Transverse colon (tissue), 4 donors: ENCODE data around the gene CTSO.

Experiments
- EP300 ChIP-seq: sonication (generic); formaldehyde crosslinking; IDR thresholded peaks from one replicate; pipeline ENCODE4 v1.6.1; 2017; ENCODE audit warnings: antibody characterized with exemption, low read depth
- POLR2A ChIP-seq: fragments of 450-650 bp; IDR thresholded peaks from one replicate; pipeline ENCODE4 v1.6.1; 2016; ENCODE audit warnings: antibody characterized with exemption, mild to moderate bottlenecking, moderate library complexity
- POLR2AphosphoS5 ChIP-seq, 3 donors: sonication (generic); formaldehyde crosslinking; IDR thresholded peaks; one replicate each; pipeline ENCODE4 v1.6.1; 2016; ENCODE audit warnings: antibody characterized with exemption in 3 of 3
- TF ChIP-seq, protein P1 (sequence below), 5 experiments: fragments of 200-600 bp in 3 of 5; fragments of 450-650 bp in 2 of 5; sonication (generic) in 3 of 5; IDR thresholded peaks; 1 replicate in 2 of 5; 2 replicates in 3 of 5; pipeline ENCODE4 v1.5.1; 2016 to 2017; ENCODE audit warnings: antibody characterized with exemption in 5 of 5, inconsistent platforms in 3 of 5, mild to moderate bottlenecking in 2 of 5, moderate library complexity in 1 of 5

GRCh38 chr4:155875878-155876277, 77.8 kb downstream of the CTSO start:
- TF ChIP-seq, protein P1, sequence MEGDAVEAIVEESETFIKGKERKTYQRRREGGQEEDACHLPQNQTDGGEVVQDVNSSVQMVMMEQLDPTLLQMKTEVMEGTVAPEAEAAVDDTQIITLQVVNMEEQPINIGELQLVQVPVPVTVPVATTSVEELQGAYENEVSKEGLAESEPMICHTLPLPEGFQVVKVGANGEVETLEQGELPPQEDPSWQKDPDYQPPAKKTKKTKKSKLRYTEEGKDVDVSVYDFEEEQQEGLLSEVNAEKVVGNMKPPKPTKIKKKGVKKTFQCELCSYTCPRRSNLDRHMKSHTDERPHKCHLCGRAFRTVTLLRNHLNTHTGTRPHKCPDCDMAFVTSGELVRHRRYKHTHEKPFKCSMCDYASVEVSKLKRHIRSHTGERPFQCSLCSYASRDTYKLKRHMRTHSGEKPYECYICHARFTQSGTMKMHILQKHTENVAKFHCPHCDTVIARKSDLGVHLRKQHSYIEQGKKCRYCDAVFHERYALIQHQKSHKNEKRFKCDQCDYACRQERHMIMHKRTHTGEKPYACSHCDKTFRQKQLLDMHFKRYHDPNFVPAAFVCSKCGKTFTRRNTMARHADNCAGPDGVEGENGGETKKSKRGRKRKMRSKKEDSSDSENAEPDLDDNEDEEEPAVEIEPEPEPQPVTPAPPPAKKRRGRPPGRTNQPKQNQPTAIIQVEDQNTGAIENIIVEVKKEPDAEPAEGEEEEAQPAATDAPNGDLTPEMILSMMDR (IDR thresholded peaks at IDR 0.05), result no peak
- TF ChIP-seq POLR2A, result no peak
- no peak for TF ChIP-seq POLR2AphosphoS5 (IDR thresholded peaks at IDR 0.05)
- TF ChIP-seq EP300, result no peak
